Measurements from ENCODE around the gene HDAC4.

Gene HDAC4

DNA sequence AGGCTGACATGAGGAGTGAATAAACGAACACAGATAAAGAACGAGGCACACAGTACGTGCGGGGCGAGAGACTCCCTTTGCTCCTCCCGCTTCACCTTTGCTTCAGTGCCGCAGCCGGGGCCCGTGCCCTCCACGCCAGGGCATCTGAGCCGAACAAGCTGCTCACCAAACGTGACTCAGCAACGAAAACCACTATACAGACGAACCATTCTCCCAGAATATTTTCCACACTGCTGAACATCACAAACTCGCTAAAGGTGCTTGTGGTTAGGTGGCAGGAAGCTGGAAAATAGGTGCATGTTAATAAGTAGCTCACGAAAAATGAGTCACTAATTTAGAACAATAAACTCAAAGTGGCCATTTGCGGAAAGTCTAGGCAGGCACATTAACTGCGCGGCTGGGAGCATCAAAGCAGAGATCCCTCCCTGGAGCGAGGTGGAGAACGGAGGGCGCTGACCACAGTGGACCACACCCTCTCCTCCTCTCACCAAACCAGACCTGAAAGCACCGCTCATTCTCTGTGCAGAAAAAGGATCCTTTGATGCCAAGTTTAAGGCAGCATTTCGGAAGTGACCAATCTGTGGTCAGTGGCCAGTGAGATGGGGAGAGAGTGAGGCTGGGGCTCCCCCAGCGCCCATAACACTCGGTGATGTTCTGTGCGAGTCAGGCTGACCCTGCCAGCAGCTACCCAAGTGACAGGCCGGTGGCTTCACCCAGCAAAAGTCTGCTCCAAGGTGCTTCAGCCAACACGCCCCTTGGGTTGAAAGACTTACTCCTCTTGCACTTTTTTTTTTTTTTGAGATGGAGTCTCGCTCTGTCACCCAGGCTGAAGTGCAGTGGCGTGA, 153.2 kb downstream of the HDAC4 start:
- Histone ChIP-seq H3F3A (ENCODE audit: insufficient read depth) (no peaks in the 10 kb centered on the region), H3K9me3 (ENCODE audit: insufficient read depth, low read length) (no peaks in the 10 kb centered on the region), H3K79me2 (ENCODE audit: insufficient read depth, low read length) (no peaks in the 10 kb centered on the region), H2AFZ (ENCODE audit: low read depth, low read length, severe bottlenecking) (no peak overlapping the region), H3K27ac (ENCODE audit: low read depth, low read length) (no peak overlapping the region), H3K9ac (ENCODE audit: low read length) (no peak overlapping the region), H4K20me1 (ENCODE audit: low read depth, low read length) (no peaks in the 10 kb centered on the region; the same call in 1 of the 2 replicates), H3K27me3 (ENCODE audit: low read length) (no peaks in the 10 kb centered on the region), H3K4me2 (ENCODE audit: low read depth, low read length, poor library complexity, severe bottlenecking) (no peak overlapping the region), H3K36me3 (ENCODE audit: low read length) (no peaks in the 10 kb centered on the region), H3K9me2 (replicated peaks; ENCODE audit: insufficient read depth, low read length) (no peaks in the 10 kb centered on the region), H3K4me3 (ENCODE audit: insufficient read depth, low read length, poor library complexity, severe bottlenecking) (no peak overlapping the region)
- TF ChIP-seq EZH2phosphoT487 (conservative IDR thresholded peaks at IDR 0.05; ENCODE audit: low read length) (no peak), CTCF (IDR thresholded peaks at IDR 0.05; ENCODE audit: insufficient read depth, low read length, poor library complexity, severe bottlenecking) (no peak)

DNA sequence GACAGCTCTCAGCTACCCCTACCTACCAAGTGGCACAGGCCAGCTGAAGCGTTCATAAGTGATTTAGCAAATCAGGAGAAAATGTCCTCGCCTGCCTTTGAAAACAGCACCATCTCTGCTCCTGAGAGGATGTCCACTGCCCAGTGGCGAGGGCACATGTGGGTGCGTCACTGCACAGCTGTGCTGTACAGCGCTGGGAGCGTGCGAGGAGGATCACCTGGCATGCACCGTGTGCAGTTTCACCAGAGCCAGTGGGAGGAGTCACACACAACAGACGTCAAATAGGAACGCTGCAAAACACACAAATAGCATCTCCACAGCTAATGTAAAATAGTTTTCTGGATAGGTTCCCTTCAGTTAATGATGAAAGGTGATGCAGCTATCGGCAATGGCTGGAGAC, 154.1 kb downstream of the HDAC4 start:
- Histone ChIP-seq H3K4me2 (ENCODE audit: low read depth, low read length, poor library complexity, severe bottlenecking) (no peak overlapping the region), H3K79me2 (ENCODE audit: insufficient read depth, low read length) (no peaks in the 10 kb centered on the region), H4K20me1 (ENCODE audit: low read depth, low read length) (no peaks in the 10 kb centered on the region), H3K9ac (ENCODE audit: low read length) (no peak overlapping the region), H3K27ac (ENCODE audit: low read depth, low read length) (no peak overlapping the region), H3K9me2 (replicated peaks; ENCODE audit: insufficient read depth, low read length) (no peaks in the 10 kb centered on the region), H3K4me3 (ENCODE audit: insufficient read depth, low read length, poor library complexity, severe bottlenecking) (no peak overlapping the region), H3F3A (ENCODE audit: insufficient read depth) (no peaks in the 10 kb centered on the region), H3K27me3 (ENCODE audit: low read length) (no peaks in the 10 kb centered on the region), H3K9me3 (ENCODE audit: insufficient read depth, low read length) (no peaks in the 10 kb centered on the region), H3K36me3 (ENCODE audit: low read length) (no peaks in the 10 kb centered on the region), H2AFZ (ENCODE audit: low read depth, low read length, severe bottlenecking) (no peak overlapping the region)
- TF ChIP-seq EZH2phosphoT487 (conservative IDR thresholded peaks at IDR 0.05; ENCODE audit: low read length) (no peak), CTCF (IDR thresholded peaks at IDR 0.05; ENCODE audit: insufficient read depth, low read length, poor library complexity, severe bottlenecking) (no peak)

DNA sequence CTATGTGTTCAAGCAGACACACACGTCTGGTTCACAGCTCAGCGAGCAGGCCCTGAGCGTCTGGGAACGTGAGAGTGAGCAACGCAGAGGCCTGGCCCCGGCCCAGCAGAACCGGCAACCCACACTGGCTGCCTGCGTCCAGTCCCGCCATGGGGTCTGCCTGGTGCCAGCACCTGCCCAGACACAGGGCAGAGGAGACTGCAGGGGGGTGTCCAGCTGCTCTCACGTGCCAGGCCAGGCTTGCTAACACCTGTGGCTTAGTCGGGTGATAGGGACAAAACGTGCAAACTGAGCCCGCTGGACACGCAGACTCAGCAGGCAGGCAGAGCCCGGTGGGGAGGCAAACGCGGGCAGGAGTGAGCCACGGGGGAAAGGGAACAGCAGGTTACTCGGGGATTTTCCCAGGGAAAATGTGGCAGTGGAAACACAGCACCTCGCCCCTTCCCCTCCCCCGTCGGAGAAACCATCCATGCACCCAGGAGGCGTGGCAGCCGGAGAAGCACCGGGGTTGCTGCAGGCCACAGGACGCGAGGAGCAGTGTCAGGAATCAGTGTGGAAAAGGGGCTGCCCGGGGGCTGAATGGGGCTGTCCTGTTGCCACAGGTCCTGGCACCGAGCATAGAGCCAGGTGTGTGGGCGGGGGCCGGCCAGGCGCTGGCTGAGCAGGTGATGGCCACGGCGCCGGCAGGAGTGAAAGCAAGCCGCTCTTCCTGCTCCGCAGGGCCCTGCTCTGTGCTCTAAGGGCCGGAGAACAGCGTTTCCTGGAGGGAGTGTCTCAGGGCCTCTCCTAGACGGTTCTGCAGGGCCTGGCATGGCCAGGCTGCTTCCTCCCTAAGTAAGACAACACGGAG, 154.7 kb downstream of the HDAC4 start:
- no peak overlapping the region for H3K4me3 ChIP-seq (ENCODE audit: insufficient read depth, low read length, poor library complexity, severe bottlenecking)
- no peak overlapping the region for H3K4me2 ChIP-seq (ENCODE audit: low read depth, low read length, poor library complexity, severe bottlenecking)
- no peak overlapping the region for H2AFZ ChIP-seq (ENCODE audit: low read depth, low read length, severe bottlenecking)
- no peak overlapping the region for H3K27ac ChIP-seq (ENCODE audit: low read depth, low read length)
- H3K36me3 ChIP-seq (ENCODE audit: low read length): no peaks in the 10 kb centered on the region
- TF ChIP-seq EZH2phosphoT487 (conservative IDR thresholded peaks at IDR 0.05; ENCODE audit: low read length): no peak
- TF ChIP-seq CTCF (IDR thresholded peaks at IDR 0.05; ENCODE audit: insufficient read depth, low read length, poor library complexity, severe bottlenecking): no peak
- no peaks in the 10 kb centered on the region for H4K20me1 ChIP-seq (ENCODE audit: low read depth, low read length)
- no peaks in the 10 kb centered on the region for H3K79me2 ChIP-seq (ENCODE audit: insufficient read depth, low read length)
- no peaks in the 10 kb centered on the region for H3F3A ChIP-seq (ENCODE audit: insufficient read depth)
- no peak overlapping the region for H3K9ac ChIP-seq (ENCODE audit: low read length)
- H3K27me3 ChIP-seq (ENCODE audit: low read length): no peaks in the 10 kb centered on the region
- no peaks in the 10 kb centered on the region for H3K9me3 ChIP-seq (ENCODE audit: insufficient read depth, low read length)
- H3K9me2 ChIP-seq (replicated peaks; ENCODE audit: insufficient read depth, low read length): no peaks in the 10 kb centered on the region
